Measurements from ENCODE around the gene BACH2. TPM values are rescaled to one million over a fixed set of nuclear protein-coding genes. Genes with fewer than 3 reads are reported as not detected.

The BACH2 gene
- total and polyA plus RNA-seq, 10 of the 15 experiments (the other 5 are each of a cell fraction or from before 2014, with no cell fraction given) = 0.03 to 0.28 (median 0.04) TPM; not detected in 3

DNA sequence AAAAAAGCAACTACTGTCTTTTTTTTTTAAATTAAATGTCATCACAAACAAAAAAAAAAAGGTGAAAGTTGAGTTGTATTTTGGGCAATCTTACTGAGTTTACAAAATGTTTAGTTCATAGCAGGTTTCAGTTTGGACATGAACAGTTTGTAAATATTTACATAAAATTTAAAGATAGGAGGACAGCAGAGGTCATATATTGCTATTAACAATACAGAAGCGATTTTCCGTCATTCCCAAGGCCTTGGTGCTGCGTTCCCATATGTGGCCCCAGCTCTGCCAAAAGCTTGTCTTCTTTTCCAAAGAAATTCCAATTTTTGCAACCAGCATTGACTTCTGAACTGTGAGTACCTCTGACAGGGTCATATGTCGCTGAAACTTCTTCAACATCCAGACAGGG is 5.1 kb downstream of the BACH2 start:
- ChIA-PET POLR2A (no interaction called here), SMC1A (ENCODE audit: uncharacterized antibody, unreplicated experiment) (no interaction called here)

More for the DNA sequence above, 5.1 kb downstream of the BACH2 start:
- in situ Hi-C loops (cut with MboI) = no loop called here
- FAIRE-seq (no peak), ATAC-seq (no peak), DNase-seq (ENCODE audit: low read depth, low spot score) (no peak)
- Histone ChIP-seq H3K4me2 (ENCODE audit: control insufficient read depth, insufficient read depth) (no peak overlapping the region), H3K9me3 (replicated peaks; ENCODE audit: control insufficient read depth, insufficient read depth, low read length) (peaks cover 14% of the 10 kb centered on the region), H4K20me1 (ENCODE audit: control insufficient read depth, insufficient read depth) (no peaks in the 10 kb centered on the region), H3K79me2 (ENCODE audit: control insufficient read depth, insufficient read depth, low read length) (no peaks in the 10 kb centered on the region), H3K4me1 (ENCODE audit: control insufficient read depth, insufficient read depth, low read length) (no peaks in the 10 kb centered on the region; the same call in 1 of the 2 replicates), H3K9ac (ENCODE audit: control insufficient read depth, insufficient read depth, low read length) (no peak overlapping the region), H3K27ac (ENCODE audit: control insufficient read depth, insufficient read depth) (no peak overlapping the region), H3K36me3 (ENCODE audit: control insufficient read depth in 2 of 2, insufficient read depth in 2 of 2, low read length in 1 of 2) (no peaks in the 10 kb centered on the region), H3K27me3 (replicated peaks in 1 of 2; ENCODE audit: control insufficient read depth in 2 of 2, insufficient read depth in 2 of 2, low read length in 1 of 2) (peaks cover 5 to 26% of the 10 kb centered on the region in 2 experiments), H3K4me3 (no peak overlapping the region), H2AFZ (ENCODE audit: control insufficient read depth, low read depth, low read length) (no peak overlapping the region)
- CTCF ChIA-PET = interaction anchor here (1.8 to 7.5 kb wide), 2 partner anchors 187 to 351 kb away, joined by 5 to 64 read pairs; no protein-coding TSS in a partner anchor
- RAD21 ChIA-PET (ENCODE audit: unreplicated experiment) = no interaction called here
- intact Hi-C loops (cut with micrococcal nuclease; ENCODE audit: unreplicated experiment) = no loop called here
- BruUV-seq (replicated peaks) = no TSS peak
- no peak for TF ChIP-seq SPI1 (IDR thresholded peaks at IDR 0.05; ENCODE audit: borderline replicate concordance, insufficient read depth, low read depth, low read length)
- TF ChIP-seq MYC (IDR thresholded peaks at IDR 0.05; ENCODE audit: insufficient read depth, insufficient read length, insufficient replicate concordance, low read length, severe bottlenecking) = no peak
- TF ChIP-seq BHLHE40 (IDR thresholded peaks at IDR 0.05; ENCODE audit: borderline replicate concordance in 1 of 2, low read depth in 2 of 2, low read length in 1 of 2) = no peak
- TF ChIP-seq, protein P1, sequence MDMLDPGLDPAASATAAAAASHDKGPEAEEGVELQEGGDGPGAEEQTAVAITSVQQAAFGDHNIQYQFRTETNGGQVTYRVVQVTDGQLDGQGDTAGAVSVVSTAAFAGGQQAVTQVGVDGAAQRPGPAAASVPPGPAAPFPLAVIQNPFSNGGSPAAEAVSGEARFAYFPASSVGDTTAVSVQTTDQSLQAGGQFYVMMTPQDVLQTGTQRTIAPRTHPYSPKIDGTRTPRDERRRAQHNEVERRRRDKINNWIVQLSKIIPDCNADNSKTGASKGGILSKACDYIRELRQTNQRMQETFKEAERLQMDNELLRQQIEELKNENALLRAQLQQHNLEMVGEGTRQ (IDR thresholded peaks at IDR 0.05; ENCODE audit: borderline replicate concordance, low read depth, low read length) = no peak
- TF ChIP-seq, protein P2, sequence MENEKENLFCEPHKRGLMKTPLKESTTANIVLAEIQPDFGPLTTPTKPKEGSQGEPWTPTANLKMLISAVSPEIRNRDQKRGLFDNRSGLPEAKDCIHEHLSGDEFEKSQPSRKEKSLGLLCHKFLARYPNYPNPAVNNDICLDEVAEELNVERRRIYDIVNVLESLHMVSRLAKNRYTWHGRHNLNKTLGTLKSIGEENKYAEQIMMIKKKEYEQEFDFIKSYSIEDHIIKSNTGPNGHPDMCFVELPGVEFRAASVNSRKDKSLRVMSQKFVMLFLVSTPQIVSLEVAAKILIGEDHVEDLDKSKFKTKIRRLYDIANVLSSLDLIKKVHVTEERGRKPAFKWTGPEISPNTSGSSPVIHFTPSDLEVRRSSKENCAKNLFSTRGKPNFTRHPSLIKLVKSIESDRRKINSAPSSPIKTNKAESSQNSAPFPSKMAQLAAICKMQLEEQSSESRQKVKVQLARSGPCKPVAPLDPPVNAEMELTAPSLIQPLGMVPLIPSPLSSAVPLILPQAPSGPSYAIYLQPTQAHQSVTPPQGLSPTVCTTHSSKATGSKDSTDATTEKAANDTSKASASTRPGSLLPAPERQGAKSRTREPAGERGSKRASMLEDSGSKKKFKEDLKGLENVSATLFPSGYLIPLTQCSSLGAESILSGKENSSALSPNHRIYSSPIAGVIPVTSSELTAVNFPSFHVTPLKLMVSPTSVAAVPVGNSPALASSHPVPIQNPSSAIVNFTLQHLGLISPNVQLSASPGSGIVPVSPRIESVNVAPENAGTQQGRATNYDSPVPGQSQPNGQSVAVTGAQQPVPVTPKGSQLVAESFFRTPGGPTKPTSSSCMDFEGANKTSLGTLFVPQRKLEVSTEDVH (IDR thresholded peaks at IDR 0.05; ENCODE audit: low read depth, partially characterized antibody) = no peak
- TF ChIP-seq TBL1XR1 (IDR thresholded peaks at IDR 0.05; ENCODE audit: low read depth, low read length) = no peak
- TF ChIP-seq MTA2 (IDR thresholded peaks at IDR 0.05; ENCODE audit: low read depth) = no peak
- TF ChIP-seq CBX3 (IDR thresholded peaks at IDR 0.05; ENCODE audit: borderline replicate concordance, low read depth) = no peak
- TF ChIP-seq ZNF207 (IDR thresholded peaks at IDR 0.05; ENCODE audit: borderline replicate concordance) = no peak
- 48% methylated on average over 4 of the region's 4 CpGs for WGBS (ENCODE audit: insufficient coverage, insufficient replicate concordance, low lambda C conversion rate, missing lambda C conversion rate)
